HCT116 (cell line): Measurements from ENCODE around the gene MYBPHL. TPM values are rescaled to one million over a fixed set of nuclear protein-coding genes. Genes with fewer than 3 reads are reported as not detected.

ENCODE experiments used
- ATAC-seq: fragments of 200-7000 bp; cut with Tn5 transposase; 2 replicates; pipeline ENCODE4 v1.9.1; 2020; ENCODE audit warnings: mild to moderate bottlenecking, moderate library complexity
- BruUV-seq: library from RNA; stranded (reverse); fragments of 400-500 nt; replicated peaks from 2 replicates; lab custom pipeline; 2021; lab: Mats Ljungman, UMichigan
- CTCF ChIA-PET: fragments of 300-600 bp; sonication (Branson Sonifier 250); formaldehyde crosslinking; loops from one replicate; lab custom pipeline; 2021; ENCODE audit warnings: antibody characterized with exemption; lab: Charles Lee
- POLR2A ChIA-PET: fragments of 300-600, 350-600 bp; sonication (Branson Sonifier 250); formaldehyde crosslinking; loops from one replicate; lab custom pipeline; 2021; ENCODE audit warnings: antibody characterized with exemption; lab: Charles Lee
- RAD21 ChIA-PET, 2 experiments: fragments of 300-600 bp; sonication (Branson Sonifier 250); formaldehyde crosslinking; loops; one replicate each; lab custom pipeline; 2023; ENCODE audit warnings: low total read pairs in 2 of 2; ENCODE audit not compliant: uncharacterized antibody in 2 of 2, unreplicated experiment in 2 of 2, low non-redundant PET in 1 of 2; lab: Charles Lee
- DNase-seq: peaks from one replicate; pipeline ENCODE4 v3.0.0-alpha.2; 2010; ENCODE audit warnings: low read depth, low spot score
- H2AFZ ChIP-seq: fragments of 200-600 bp; shearing (Covaris generic), sonication (generic); 2 replicates; pipeline ENCODE4 v1.6.1; 2017; ENCODE audit warnings: low read depth, mixed run types, mixed read lengths, antibody characterized with exemption, low read length; ENCODE audit not compliant: poor library complexity, severe bottlenecking
- H3K27ac ChIP-seq: 2 replicates; pipeline ENCODE4 v1.5.1; 2012; ENCODE audit warnings: low read depth, low read length
- H3K27me3 ChIP-seq: fragments of 200-600 bp; sonication (generic); 2 replicates; pipeline ENCODE4 v1.6.1; 2016; ENCODE audit warnings: mixed run types, low read length, mixed read lengths; ENCODE audit not compliant: insufficient read depth
- H3K36me3 ChIP-seq, 2 experiments: fragments of 200-500 bp in 1 of 2; fragments of 200-600 bp in 1 of 2; sonication (Bioruptor generic) in 1 of 2; sonication (generic) in 1 of 2; 2 replicates each; pipeline versions ENCODE4 v1.5.1 to v1.6.1; 2014 to 2016; ENCODE audit warnings: low read length in 2 of 2, inconsistent platforms in 1 of 2, mixed read lengths in 1 of 2, mixed run types in 1 of 2; ENCODE audit not compliant: insufficient read depth in 2 of 2, control insufficient read depth in 1 of 2
- H3K4me1 ChIP-seq, 2 experiments: fragments of 200-600 bp in 1 of 2; sonication (generic) in 1 of 2; 2 replicates each; pipeline versions ENCODE4 v1.5.1 to v1.6.1; 2012 to 2017; ENCODE audit warnings: low read length in 2 of 2, inconsistent platforms in 1 of 2, mild to moderate bottlenecking in 1 of 2, mixed read lengths in 1 of 2, mixed run types in 1 of 2, moderate library complexity in 1 of 2; ENCODE audit not compliant: insufficient read depth in 2 of 2, control insufficient read depth in 1 of 2
- H3K4me2 ChIP-seq: fragments of 200-600 bp; sonication (generic); 2 replicates; pipeline ENCODE4 v1.6.1; 2017; ENCODE audit warnings: mixed run types, low read length, mixed read lengths
- H3K4me3 ChIP-seq, 2 experiments: fragments of 200-600 bp in 1 of 2; sonication (generic) in 1 of 2; replicated peaks in 1 of 2; 2 replicates each; pipeline ENCODE4 v1.5.1; 2011 to 2016; ENCODE audit warnings: low read length in 2 of 2, control low read depth in 1 of 2, low read depth in 1 of 2, mild to moderate bottlenecking in 1 of 2, mixed read lengths in 1 of 2, mixed run types in 1 of 2
- H3K79me2 ChIP-seq: fragments of 200-600 bp; sonication (generic); 2 replicates; pipeline ENCODE4 v1.6.1; 2017; ENCODE audit warnings: mild to moderate bottlenecking, mixed run types, low read length, moderate library complexity, mixed read lengths; ENCODE audit not compliant: insufficient read depth
- H3K9ac ChIP-seq: fragments of 200-600 bp; sonication (generic); 2 replicates; pipeline ENCODE4 v1.6.1; 2016; ENCODE audit warnings: low read length, mixed read lengths
- H3K9me2 ChIP-seq: fragments of 200-600 bp; sonication (generic), shearing (Covaris generic); 2 replicates; pipeline ENCODE4 v1.6.1; 2017; ENCODE audit warnings: mixed run types, mild to moderate bottlenecking, moderate library complexity; ENCODE audit not compliant: insufficient read depth
- H3K9me3 ChIP-seq, 2 experiments: fragments of 200-500 bp in 1 of 2; fragments of 200-600 bp in 1 of 2; sonication (Bioruptor generic) in 1 of 2; sonication (generic) in 1 of 2; 2 replicates each; pipeline ENCODE4 v1.6.1; 2014 to 2017; ENCODE audit warnings: low read length in 2 of 2, mixed read lengths in 2 of 2, inconsistent platforms in 1 of 2, low read depth in 1 of 2, mild to moderate bottlenecking in 1 of 2, mixed run types in 1 of 2, moderate library complexity in 1 of 2; ENCODE audit not compliant: control insufficient read depth in 1 of 2, insufficient read depth in 1 of 2
- H4K20me1 ChIP-seq: fragments of 200-600 bp; sonication (generic), shearing (Covaris generic); 2 replicates; pipeline ENCODE4 v1.6.1; 2017; ENCODE audit warnings: mixed run types, mild to moderate bottlenecking, moderate library complexity; ENCODE audit not compliant: insufficient read depth
- CEBPB ChIP-seq: IDR thresholded peaks from 2 replicates; pipeline ENCODE4 v1.6.1; 2012; ENCODE audit warnings: low read depth
- EGR1 ChIP-seq: IDR thresholded peaks from 2 replicates; pipeline ENCODE4 v1.6.1; 2012; ENCODE audit warnings: low read depth
- ELF1 ChIP-seq: IDR thresholded peaks from 2 replicates; pipeline ENCODE4 v1.6.1; 2012; ENCODE audit warnings: low read depth, borderline replicate concordance
- FOSL1 ChIP-seq: IDR thresholded peaks from 2 replicates; pipeline ENCODE4 v1.6.1; 2012; ENCODE audit warnings: low read depth
- POLR2AphosphoS5 ChIP-seq: IDR thresholded peaks from 2 replicates; pipeline ENCODE4 v1.6.1; 2011; ENCODE audit warnings: mild to moderate bottlenecking, low read depth, low read length, moderate library complexity
- RAD21 ChIP-seq: IDR thresholded peaks from 2 replicates; pipeline ENCODE4 v1.6.1; 2012; ENCODE audit warnings: low read depth, mild to moderate bottlenecking
- SP1 ChIP-seq: IDR thresholded peaks from 2 replicates; pipeline ENCODE4 v1.6.1; 2012; ENCODE audit warnings: low read depth
- SRF ChIP-seq: IDR thresholded peaks from 2 replicates; pipeline ENCODE4 v1.6.1; 2012; ENCODE audit warnings: low read depth
- TCF7L2 ChIP-seq: IDR thresholded peaks from 2 replicates; pipeline ENCODE4 v1.7.0; 2011; ENCODE audit warnings: borderline replicate concordance, inconsistent platforms; ENCODE audit not compliant: insufficient read depth, insufficient read length; ENCODE audit errors: extremely low read depth
- YY1 ChIP-seq: IDR thresholded peaks from 2 replicates; pipeline ENCODE4 v1.6.1; 2011; ENCODE audit warnings: low read length, low read depth, moderate library complexity, mild to moderate bottlenecking; ENCODE audit not compliant: insufficient replicate concordance; ENCODE audit errors: extremely low read depth
- ZFX ChIP-seq: fragments of 450-650 bp; IDR thresholded peaks from 2 replicates; pipeline ENCODE4 v1.6.1; 2017
- ZNF274 ChIP-seq: fragments of 200-500 bp; sonication (Bioruptor generic); IDR thresholded peaks from 2 replicates; pipeline ENCODE4 v1.6.1; 2014; ENCODE audit warnings: mild to moderate bottlenecking, low read depth, low read length, inconsistent platforms
- intact Hi-C: fragments of 100-400 bp; cut with micrococcal nuclease; formaldehyde crosslinking; loops from 2 replicates; pipeline ENCODE4 v1.10.0; 2022
- total RNA-seq: library from RNA; stranded (reverse); gene quantifications from one replicate; pipeline ENCODE4 v1.2.1, GENCODE V29; 2021; ENCODE audit not compliant: unreplicated experiment
- TF ChIP-seq, protein P1 (sequence below): IDR thresholded peaks from 2 replicates; pipeline ENCODE4 v1.6.1; 2012
- TF ChIP-seq, protein P2 (sequence below): IDR thresholded peaks from 2 replicates; pipeline ENCODE4 v1.6.1; 2011; ENCODE audit warnings: mild to moderate bottlenecking, low read length, moderate library complexity; ENCODE audit not compliant: insufficient replicate concordance; ENCODE audit errors: extremely low read depth
- TF ChIP-seq, protein P3 (sequence below), 3 experiments: fragments of 200-600 bp in 1 of 3; sonication (generic) in 1 of 3; IDR thresholded peaks in 2 of 3; conservative IDR thresholded peaks in 1 of 3; 2 replicates each; pipeline ENCODE4 v1.5.1; 2012 to 2017; ENCODE audit warnings: low read depth in 2 of 3, low read length in 2 of 3, antibody characterized with exemption in 1 of 3, borderline replicate concordance in 1 of 3, control low read depth in 1 of 3, mild to moderate bottlenecking in 1 of 3, mixed read lengths in 1 of 3, mixed run types in 1 of 3, moderate library complexity in 1 of 3; ENCODE audit not compliant: insufficient read depth in 1 of 3

Gene MYBPHL
- total RNA-seq, 1 experiment from 2014 or later: 1.0 TPM

DNA sequence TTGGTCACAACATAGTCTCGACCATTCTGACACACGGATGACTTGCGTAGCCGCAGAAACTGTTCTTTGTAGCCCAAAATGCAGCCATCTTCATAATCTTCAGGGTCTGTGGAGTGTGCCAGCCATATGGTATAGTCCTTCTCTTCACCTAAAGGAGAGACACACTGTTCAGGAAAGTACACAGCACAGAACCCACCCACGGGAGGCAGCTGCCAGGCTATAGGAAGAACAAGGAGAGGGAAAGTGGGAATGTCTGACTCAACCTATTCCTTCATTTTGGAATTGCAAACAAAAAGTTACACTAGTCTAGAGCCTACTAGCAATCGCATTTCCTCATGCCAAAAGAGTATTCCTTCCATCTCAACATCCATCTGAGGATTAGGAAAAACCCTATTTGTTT lies 16.2 kb upstream of the MYBPHL start:
- intact Hi-C loops: no loop called here
- Histone ChIP-seq H3K4me2 (no peak overlapping the region), H3K79me2 (no peaks in the 10 kb centered on the region), H3K4me1 (no peaks in the 10 kb centered on the region), H3K9me3 (no peaks in the 10 kb centered on the region), H3K27me3 (no peaks in the 10 kb centered on the region), H3K9me2 (no peaks in the 10 kb centered on the region), H2AFZ (no peak overlapping the region), H3K27ac (no peak overlapping the region), H3K4me3 (no peak overlapping the region), H3K36me3 (peaks cover 0 to 2% of the 10 kb centered on the region in 2 experiments; a peak in 1 of 4 replicates), H4K20me1 (no peaks in the 10 kb centered on the region), H3K9ac (no peak overlapping the region)
- no peak for DNase-seq
- no TSS peak for BruUV-seq
- ATAC-seq: no peak
- CTCF ChIA-PET: no interaction called here
- TF ChIP-seq POLR2AphosphoS5: no peak
- TF ChIP-seq FOSL1: no peak
- TF ChIP-seq RAD21: no peak
- TF ChIP-seq, protein P1, sequence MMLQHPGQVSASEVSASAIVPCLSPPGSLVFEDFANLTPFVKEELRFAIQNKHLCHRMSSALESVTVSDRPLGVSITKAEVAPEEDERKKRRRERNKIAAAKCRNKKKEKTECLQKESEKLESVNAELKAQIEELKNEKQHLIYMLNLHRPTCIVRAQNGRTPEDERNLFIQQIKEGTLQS: no peak
- TF ChIP-seq, protein P2, sequence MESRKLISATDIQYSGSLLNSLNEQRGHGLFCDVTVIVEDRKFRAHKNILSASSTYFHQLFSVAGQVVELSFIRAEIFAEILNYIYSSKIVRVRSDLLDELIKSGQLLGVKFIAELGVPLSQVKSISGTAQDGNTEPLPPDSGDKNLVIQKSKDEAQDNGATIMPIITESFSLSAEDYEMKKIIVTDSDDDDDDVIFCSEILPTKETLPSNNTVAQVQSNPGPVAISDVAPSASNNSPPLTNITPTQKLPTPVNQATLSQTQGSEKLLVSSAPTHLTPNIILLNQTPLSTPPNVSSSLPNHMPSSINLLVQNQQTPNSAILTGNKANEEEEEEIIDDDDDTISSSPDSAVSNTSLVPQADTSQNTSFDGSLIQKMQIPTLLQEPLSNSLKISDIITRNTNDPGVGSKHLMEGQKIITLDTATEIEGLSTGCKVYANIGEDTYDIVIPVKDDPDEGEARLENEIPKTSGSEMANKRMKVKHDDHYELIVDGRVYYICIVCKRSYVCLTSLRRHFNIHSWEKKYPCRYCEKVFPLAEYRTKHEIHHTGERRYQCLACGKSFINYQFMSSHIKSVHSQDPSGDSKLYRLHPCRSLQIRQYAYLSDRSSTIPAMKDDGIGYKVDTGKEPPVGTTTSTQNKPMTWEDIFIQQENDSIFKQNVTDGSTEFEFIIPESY: no peak
- TF ChIP-seq YY1: no peak
- TF ChIP-seq, protein P3, sequence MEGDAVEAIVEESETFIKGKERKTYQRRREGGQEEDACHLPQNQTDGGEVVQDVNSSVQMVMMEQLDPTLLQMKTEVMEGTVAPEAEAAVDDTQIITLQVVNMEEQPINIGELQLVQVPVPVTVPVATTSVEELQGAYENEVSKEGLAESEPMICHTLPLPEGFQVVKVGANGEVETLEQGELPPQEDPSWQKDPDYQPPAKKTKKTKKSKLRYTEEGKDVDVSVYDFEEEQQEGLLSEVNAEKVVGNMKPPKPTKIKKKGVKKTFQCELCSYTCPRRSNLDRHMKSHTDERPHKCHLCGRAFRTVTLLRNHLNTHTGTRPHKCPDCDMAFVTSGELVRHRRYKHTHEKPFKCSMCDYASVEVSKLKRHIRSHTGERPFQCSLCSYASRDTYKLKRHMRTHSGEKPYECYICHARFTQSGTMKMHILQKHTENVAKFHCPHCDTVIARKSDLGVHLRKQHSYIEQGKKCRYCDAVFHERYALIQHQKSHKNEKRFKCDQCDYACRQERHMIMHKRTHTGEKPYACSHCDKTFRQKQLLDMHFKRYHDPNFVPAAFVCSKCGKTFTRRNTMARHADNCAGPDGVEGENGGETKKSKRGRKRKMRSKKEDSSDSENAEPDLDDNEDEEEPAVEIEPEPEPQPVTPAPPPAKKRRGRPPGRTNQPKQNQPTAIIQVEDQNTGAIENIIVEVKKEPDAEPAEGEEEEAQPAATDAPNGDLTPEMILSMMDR (IDR thresholded peaks at IDR 0.05 in 2 of 3, conservative IDR thresholded peaks at IDR 0.05 in 1 of 3; ENCODE audit: borderline replicate concordance in 1 of 3, insufficient read depth in 1 of 3, low read depth in 2 of 3, low read length in 2 of 3): no peak
- no peak for TF ChIP-seq SRF
- TF ChIP-seq SP1: no peak
- TF ChIP-seq CEBPB: no peak
- TF ChIP-seq ELF1: no peak
- no peak for TF ChIP-seq ZNF274
- TF ChIP-seq ZFX: no peak
- no peak for TF ChIP-seq TCF7L2
- TF ChIP-seq EGR1: no peak
- POLR2A ChIA-PET: no interaction called here
- RAD21 ChIA-PET: no interaction called here
